K562 (cell line): ENCODE measurements around the gene MNDA. TPM values are rescaled to one million over a fixed set of nuclear protein-coding genes. Genes with fewer than 3 reads are reported as not detected.

ENCODE experiments used
- CHAMP1 ChIP-seq: fragments of 450-650 bp; IDR thresholded peaks from 2 replicates; pipeline ENCODE4 v1.6.1; 2016; ENCODE audit warnings: mild to moderate bottlenecking
- MBD2 ChIP-seq: sonication (generic); IDR thresholded peaks from 2 replicates; pipeline ENCODE4 v1.6.1; 2016; ENCODE audit warnings: low read depth, borderline replicate concordance
- RB1 ChIP-seq: fragments of 450-650 bp; IDR thresholded peaks from 2 replicates; pipeline ENCODE4 v1.6.1; 2017; ENCODE audit warnings: low read depth, mild to moderate bottlenecking
- ZNF280A ChIP-seq: fragments of 450-650 bp; IDR thresholded peaks from 2 replicates; pipeline ENCODE4 v1.6.1; 2018; ENCODE audit warnings: mild to moderate bottlenecking, low read depth; ENCODE audit not compliant: partially characterized antibody
- ZNF41 ChIP-seq: fragments of 250-450 bp; sonication (Bioruptor Pico); conservative IDR thresholded peaks from 2 replicates; pipeline ENCODE4 v1.4.0; 2020; ENCODE audit warnings: mild to moderate bottlenecking
- ZNF79 ChIP-seq: fragments of 250-450 bp; sonication (Bioruptor Pico); IDR thresholded peaks from 2 replicates; pipeline ENCODE4 v1.4.0; 2020; ENCODE audit warnings: low read depth, mild to moderate bottlenecking, moderate library complexity
- polyA plus RNA-seq, 8 experiments: library from polyadenylated mRNA; depleted of rRNA in 4 of 8; stranded (reverse) in 5 of 8; unstranded in 3 of 8; fragments of >200 nt; fragmentation: Nextera tagmentation in 2 of 8; fragmentation: Illumina TruSeq in 1 of 8; extraction: Ambion mirVana in 2 of 8; extraction: Trizol in 1 of 8; gene quantifications; 2 replicates each; pipeline versions ENCODE4 v1.2.1 to v1.2.3, GENCODE V29; 2011 to 2014; ENCODE audit warnings: inconsistent platforms in 1 of 8, missing spikeins in 1 of 8
- total RNA-seq, 7 experiments: library from RNA; depleted of rRNA in 6 of 7; stranded (reverse); fragments of >200 nt in 6 of 7; fragmentation: Illumina TruSeq in 2 of 7; extraction: Trizol in 2 of 7; gene quantifications; 2 replicates each; pipeline versions ENCODE4 v1.2.1 to v1.2.3, GENCODE V29; 2011 to 2021; ENCODE audit warnings: low replicate concordance in 1 of 7
- TF ChIP-seq, protein P1 (sequence below): sonication (generic); formaldehyde crosslinking; IDR thresholded peaks from 2 replicates; pipeline ENCODE4 v1.8.1; 2022; ENCODE audit warnings: missing genetic modification reagents
- TF ChIP-seq, protein P2 (sequence below): fragments of 200-600 bp; sonication (generic); IDR thresholded peaks from one replicate; pipeline ENCODE4 v1.6.1; 2012; ENCODE audit warnings: mild to moderate bottlenecking, low read depth, low read length, inconsistent platforms

Gene MNDA
- total and polyA plus RNA-seq, 9 of the 15 experiments (the other 6 are each of a cell fraction or from before 2014, with no cell fraction given) = 0.08 to 0.14 (median 0.09) TPM; not detected in 6

DNA sequence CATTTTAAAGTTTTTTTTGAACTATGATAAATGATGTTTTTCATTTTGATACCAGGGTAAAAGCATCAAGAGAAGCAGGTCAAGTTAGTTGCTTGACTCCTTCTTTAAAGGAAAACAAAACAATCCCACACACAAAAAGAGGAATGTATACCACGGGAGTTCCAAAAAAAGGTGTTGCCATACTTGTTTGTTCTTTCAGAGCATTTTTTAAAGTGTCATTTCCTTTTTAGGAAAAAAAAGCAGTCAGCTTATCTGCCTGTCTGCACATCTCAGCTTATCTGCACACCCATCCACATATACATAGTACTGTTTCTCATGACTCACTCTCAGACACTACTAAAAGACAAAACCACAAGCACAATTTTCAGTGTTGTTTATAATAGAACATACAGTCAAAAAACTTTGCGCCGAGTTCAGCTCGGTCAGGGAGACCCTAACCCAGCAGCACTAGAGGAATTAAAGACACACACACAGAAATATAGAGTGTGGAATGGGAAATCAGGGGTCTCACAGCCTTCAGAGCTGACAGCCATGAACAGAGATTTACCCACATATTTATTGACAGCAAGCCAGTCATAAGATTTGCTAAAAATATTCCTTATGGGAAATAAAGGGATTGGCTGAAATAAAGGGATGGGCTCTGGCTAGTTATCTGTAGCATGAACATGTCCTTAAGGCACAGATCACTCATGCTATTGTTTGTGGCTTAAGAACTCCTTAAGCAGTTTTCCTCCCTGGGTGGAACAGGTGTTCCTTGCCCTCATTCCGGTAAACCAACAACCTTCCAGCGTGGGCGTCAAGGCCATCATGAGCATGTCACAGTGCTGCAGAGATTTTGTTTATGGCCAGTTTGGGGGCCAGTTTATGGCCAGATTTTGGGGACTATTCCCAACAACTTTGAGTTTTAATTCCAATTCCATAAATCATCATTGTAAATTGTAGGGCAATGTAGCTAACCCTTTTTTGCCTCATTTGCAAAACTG is 11.4 kb upstream of the MNDA start (continued):
- no peak for TF ChIP-seq ZNF41
- peak; percentile 55; the same call in 1 of the 2 replicates for TF ChIP-seq MBD2
- TF ChIP-seq CHAMP1 = peak; percentile 87
- no peak for TF ChIP-seq ZNF280A
- TF ChIP-seq RB1 = no peak
- TF ChIP-seq ZNF79 (CRISPR knock-in tag) = no peak
- TF ChIP-seq, protein P1, sequence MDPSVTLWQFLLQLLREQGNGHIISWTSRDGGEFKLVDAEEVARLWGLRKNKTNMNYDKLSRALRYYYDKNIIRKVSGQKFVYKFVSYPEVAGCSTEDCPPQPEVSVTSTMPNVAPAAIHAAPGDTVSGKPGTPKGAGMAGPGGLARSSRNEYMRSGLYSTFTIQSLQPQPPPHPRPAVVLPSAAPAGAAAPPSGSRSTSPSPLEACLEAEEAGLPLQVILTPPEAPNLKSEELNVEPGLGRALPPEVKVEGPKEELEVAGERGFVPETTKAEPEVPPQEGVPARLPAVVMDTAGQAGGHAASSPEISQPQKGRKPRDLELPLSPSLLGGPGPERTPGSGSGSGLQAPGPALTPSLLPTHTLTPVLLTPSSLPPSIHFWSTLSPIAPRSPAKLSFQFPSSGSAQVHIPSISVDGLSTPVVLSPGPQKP (CRISPR knock-in tag) = no peak
- TF ChIP-seq, protein P2, sequence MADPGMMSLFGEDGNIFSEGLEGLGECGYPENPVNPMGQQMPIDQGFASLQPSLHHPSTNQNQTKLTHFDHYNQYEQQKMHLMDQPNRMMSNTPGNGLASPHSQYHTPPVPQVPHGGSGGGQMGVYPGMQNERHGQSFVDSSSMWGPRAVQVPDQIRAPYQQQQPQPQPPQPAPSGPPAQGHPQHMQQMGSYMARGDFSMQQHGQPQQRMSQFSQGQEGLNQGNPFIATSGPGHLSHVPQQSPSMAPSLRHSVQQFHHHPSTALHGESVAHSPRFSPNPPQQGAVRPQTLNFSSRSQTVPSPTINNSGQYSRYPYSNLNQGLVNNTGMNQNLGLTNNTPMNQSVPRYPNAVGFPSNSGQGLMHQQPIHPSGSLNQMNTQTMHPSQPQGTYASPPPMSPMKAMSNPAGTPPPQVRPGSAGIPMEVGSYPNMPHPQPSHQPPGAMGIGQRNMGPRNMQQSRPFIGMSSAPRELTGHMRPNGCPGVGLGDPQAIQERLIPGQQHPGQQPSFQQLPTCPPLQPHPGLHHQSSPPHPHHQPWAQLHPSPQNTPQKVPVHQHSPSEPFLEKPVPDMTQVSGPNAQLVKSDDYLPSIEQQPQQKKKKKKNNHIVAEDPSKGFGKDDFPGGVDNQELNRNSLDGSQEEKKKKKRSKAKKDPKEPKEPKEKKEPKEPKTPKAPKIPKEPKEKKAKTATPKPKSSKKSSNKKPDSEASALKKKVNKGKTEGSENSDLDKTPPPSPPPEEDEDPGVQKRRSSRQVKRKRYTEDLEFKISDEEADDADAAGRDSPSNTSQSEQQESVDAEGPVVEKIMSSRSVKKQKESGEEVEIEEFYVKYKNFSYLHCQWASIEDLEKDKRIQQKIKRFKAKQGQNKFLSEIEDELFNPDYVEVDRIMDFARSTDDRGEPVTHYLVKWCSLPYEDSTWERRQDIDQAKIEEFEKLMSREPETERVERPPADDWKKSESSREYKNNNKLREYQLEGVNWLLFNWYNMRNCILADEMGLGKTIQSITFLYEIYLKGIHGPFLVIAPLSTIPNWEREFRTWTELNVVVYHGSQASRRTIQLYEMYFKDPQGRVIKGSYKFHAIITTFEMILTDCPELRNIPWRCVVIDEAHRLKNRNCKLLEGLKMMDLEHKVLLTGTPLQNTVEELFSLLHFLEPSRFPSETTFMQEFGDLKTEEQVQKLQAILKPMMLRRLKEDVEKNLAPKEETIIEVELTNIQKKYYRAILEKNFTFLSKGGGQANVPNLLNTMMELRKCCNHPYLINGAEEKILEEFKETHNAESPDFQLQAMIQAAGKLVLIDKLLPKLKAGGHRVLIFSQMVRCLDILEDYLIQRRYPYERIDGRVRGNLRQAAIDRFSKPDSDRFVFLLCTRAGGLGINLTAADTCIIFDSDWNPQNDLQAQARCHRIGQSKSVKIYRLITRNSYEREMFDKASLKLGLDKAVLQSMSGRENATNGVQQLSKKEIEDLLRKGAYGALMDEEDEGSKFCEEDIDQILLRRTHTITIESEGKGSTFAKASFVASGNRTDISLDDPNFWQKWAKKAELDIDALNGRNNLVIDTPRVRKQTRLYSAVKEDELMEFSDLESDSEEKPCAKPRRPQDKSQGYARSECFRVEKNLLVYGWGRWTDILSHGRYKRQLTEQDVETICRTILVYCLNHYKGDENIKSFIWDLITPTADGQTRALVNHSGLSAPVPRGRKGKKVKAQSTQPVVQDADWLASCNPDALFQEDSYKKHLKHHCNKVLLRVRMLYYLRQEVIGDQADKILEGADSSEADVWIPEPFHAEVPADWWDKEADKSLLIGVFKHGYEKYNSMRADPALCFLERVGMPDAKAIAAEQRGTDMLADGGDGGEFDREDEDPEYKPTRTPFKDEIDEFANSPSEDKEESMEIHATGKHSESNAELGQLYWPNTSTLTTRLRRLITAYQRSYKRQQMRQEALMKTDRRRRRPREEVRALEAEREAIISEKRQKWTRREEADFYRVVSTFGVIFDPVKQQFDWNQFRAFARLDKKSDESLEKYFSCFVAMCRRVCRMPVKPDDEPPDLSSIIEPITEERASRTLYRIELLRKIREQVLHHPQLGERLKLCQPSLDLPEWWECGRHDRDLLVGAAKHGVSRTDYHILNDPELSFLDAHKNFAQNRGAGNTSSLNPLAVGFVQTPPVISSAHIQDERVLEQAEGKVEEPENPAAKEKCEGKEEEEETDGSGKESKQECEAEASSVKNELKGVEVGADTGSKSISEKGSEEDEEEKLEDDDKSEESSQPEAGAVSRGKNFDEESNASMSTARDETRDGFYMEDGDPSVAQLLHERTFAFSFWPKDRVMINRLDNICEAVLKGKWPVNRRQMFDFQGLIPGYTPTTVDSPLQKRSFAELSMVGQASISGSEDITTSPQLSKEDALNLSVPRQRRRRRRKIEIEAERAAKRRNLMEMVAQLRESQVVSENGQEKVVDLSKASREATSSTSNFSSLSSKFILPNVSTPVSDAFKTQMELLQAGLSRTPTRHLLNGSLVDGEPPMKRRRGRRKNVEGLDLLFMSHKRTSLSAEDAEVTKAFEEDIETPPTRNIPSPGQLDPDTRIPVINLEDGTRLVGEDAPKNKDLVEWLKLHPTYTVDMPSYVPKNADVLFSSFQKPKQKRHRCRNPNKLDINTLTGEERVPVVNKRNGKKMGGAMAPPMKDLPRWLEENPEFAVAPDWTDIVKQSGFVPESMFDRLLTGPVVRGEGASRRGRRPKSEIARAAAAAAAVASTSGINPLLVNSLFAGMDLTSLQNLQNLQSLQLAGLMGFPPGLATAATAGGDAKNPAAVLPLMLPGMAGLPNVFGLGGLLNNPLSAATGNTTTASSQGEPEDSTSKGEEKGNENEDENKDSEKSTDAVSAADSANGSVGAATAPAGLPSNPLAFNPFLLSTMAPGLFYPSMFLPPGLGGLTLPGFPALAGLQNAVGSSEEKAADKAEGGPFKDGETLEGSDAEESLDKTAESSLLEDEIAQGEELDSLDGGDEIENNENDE = no peak
